OCI-LY1 (cell line): Measurements from ENCODE around the gene LPCAT2.

Source experiments
- H2AFZ ChIP-seq: fragments of 200-600 bp; sonication (generic), shearing (Covaris generic); 2 replicates; pipeline ENCODE4 v1.6.0; 2014; ENCODE audit warnings: antibody characterized with exemption, mild to moderate bottlenecking, low read length
- H3F3A ChIP-seq: fragments of 200-600 bp; sonication (generic), shearing (Covaris generic); 2 replicates; pipeline ENCODE4 v1.6.0; 2014; ENCODE audit warnings: mild to moderate bottlenecking, antibody characterized with exemption, low read length, moderate library complexity; ENCODE audit not compliant: insufficient read depth
- H3K27ac ChIP-seq: fragments of 200-600 bp; sonication (generic); 2 replicates; pipeline ENCODE4 v1.5.1; 2014; ENCODE audit warnings: low read length, mixed run types, mild to moderate bottlenecking, low read depth; ENCODE audit not compliant: poor library complexity, severe bottlenecking
- H3K27me3 ChIP-seq: fragments of 200-600 bp; sonication (generic); 2 replicates; pipeline ENCODE4 v1.6.0; 2014; ENCODE audit warnings: antibody characterized with exemption, mild to moderate bottlenecking, low read length, moderate library complexity; ENCODE audit not compliant: insufficient read depth
- H3K36me3 ChIP-seq: fragments of 200-600 bp; sonication (generic); 2 replicates; pipeline ENCODE4 v1.6.1; 2014; ENCODE audit warnings: mild to moderate bottlenecking, antibody characterized with exemption, low read length, moderate library complexity, mixed read lengths; ENCODE audit not compliant: insufficient read depth
- H3K4me1 ChIP-seq: fragments of 200-600 bp; sonication (generic); 2 replicates; pipeline ENCODE4 v1.5.1; 2014; ENCODE audit warnings: mild to moderate bottlenecking, low read length, moderate library complexity; ENCODE audit not compliant: insufficient read depth, severe bottlenecking
- H3K4me2 ChIP-seq: fragments of 200-600 bp; sonication (generic), shearing (Covaris generic); 2 replicates; pipeline ENCODE4 v1.6.1; 2014; ENCODE audit warnings: low read length
- H3K4me3 ChIP-seq: fragments of 200-600 bp; sonication (generic); 2 replicates; pipeline ENCODE4 v1.5.1; 2014; ENCODE audit warnings: low read length, low read depth, mild to moderate bottlenecking, mixed read lengths; ENCODE audit not compliant: poor library complexity, severe bottlenecking
- H3K79me2 ChIP-seq: fragments of 200-600 bp; shearing (Covaris generic); 2 replicates; pipeline ENCODE4 v1.6.1; 2016; ENCODE audit warnings: mixed run types, low read length, mixed read lengths; ENCODE audit not compliant: insufficient read depth
- H3K9ac ChIP-seq: fragments of 200-600 bp; sonication (generic), shearing (Covaris generic); 2 replicates; pipeline ENCODE4 v1.6.1; 2014; ENCODE audit warnings: mild to moderate bottlenecking, low read length, mixed read lengths
- H3K9me2 ChIP-seq: fragments of 200-600 bp; sonication (generic), shearing (Covaris generic); 2 replicates; pipeline ENCODE4 v1.6.1; 2014; ENCODE audit warnings: low read depth, mild to moderate bottlenecking, low read length, mixed read lengths
- H3K9me3 ChIP-seq: fragments of 200-600 bp; shearing (Covaris generic); 2 replicates; pipeline ENCODE4 v1.6.1; 2014; ENCODE audit warnings: low read length, mixed read lengths
- H4K20me1 ChIP-seq: fragments of 200-600 bp; sonication (generic), shearing (Covaris generic); 2 replicates; pipeline ENCODE4 v1.6.0; 2016; ENCODE audit warnings: mild to moderate bottlenecking, low read length; ENCODE audit not compliant: insufficient read depth
- EZH2 ChIP-seq: fragments of 200-600 bp; sonication (generic), shearing (Covaris generic); IDR thresholded peaks from 2 replicates; pipeline ENCODE4 v1.8.0; 2017; ENCODE audit warnings: borderline replicate concordance, mixed run types, mild to moderate bottlenecking, antibody characterized with exemption, low read length, moderate library complexity, mixed read lengths
- TF ChIP-seq, protein P1 (sequence below): fragments of 200-600 bp; sonication (generic), shearing (Covaris generic); IDR thresholded peaks from 2 replicates; pipeline ENCODE4 v1.5.1; 2017; ENCODE audit warnings: mild to moderate bottlenecking, antibody characterized with exemption, low read length, moderate library complexity, mixed read lengths

The LPCAT2 gene

DNA sequence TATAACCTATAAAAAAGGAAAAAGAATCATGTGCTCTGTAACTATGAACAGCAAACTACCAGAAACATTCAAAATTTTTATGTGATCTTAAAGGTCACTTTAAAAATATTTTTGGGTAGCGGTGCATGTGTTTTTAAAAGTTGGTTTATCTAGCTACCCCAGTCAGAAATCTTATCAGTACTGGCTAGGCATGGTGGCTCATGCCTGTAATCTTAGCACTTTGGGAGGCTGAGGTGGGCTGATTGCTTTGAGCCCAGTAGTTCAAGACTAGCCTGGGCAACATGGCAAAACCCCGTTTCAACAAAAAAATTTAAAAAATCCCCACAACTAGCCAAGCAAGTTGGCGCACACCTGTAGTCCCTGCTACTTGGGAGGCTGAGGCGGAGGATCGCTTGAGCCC lies 61.3 kb downstream of the LPCAT2 start:
- Histone ChIP-seq H4K20me1 (no peaks in the 10 kb centered on the region), H3K9me2 (no peaks in the 10 kb centered on the region), H3K4me2 (no peak overlapping the region), H2AFZ (no peak overlapping the region), H3K9ac (no peak overlapping the region), H3K27ac (no peak overlapping the region), H3K79me2 (no peaks in the 10 kb centered on the region), H3F3A (no peaks in the 10 kb centered on the region), H3K4me3 (no peak overlapping the region), H3K27me3 (no peaks in the 10 kb centered on the region), H3K36me3 (no peaks in the 10 kb centered on the region), H3K4me1 (no peaks in the 10 kb centered on the region), H3K9me3 (no peaks in the 10 kb centered on the region)
- TF ChIP-seq, protein P1, sequence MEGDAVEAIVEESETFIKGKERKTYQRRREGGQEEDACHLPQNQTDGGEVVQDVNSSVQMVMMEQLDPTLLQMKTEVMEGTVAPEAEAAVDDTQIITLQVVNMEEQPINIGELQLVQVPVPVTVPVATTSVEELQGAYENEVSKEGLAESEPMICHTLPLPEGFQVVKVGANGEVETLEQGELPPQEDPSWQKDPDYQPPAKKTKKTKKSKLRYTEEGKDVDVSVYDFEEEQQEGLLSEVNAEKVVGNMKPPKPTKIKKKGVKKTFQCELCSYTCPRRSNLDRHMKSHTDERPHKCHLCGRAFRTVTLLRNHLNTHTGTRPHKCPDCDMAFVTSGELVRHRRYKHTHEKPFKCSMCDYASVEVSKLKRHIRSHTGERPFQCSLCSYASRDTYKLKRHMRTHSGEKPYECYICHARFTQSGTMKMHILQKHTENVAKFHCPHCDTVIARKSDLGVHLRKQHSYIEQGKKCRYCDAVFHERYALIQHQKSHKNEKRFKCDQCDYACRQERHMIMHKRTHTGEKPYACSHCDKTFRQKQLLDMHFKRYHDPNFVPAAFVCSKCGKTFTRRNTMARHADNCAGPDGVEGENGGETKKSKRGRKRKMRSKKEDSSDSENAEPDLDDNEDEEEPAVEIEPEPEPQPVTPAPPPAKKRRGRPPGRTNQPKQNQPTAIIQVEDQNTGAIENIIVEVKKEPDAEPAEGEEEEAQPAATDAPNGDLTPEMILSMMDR, result no peak
- TF ChIP-seq EZH2, result no peak

DNA sequence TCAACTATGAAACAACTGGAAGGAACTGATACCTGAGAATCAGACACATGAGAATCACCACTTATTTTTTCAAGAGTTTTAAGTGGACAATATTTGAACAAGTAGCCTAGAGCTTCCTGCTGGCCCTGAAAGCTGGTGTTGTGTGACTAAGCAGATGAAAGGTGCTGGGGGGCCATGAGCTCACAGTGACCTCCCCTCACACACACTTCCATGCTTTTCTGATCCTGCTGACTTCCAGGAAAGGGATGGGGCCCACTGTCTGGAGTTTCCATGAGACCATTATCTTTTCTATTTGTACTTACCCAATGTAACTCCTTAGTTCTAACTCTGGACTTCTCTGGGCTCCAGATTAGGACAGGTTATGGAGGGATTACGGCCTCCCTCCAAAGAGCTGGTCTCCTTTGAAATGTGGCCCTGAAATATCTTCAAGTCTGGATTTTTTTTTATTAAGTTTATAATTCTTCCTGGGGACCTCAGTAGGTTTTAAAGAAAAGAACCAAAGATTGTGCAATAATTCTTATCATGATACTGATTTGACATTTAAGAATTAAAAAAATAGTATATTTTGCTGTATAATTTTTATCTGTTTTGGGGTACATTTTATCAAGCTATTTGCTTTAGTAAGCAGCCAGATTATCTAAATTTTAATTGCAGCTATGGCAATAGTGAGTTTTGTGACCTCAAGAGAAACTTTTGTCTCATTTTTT lies 62.5 kb downstream of the LPCAT2 start:
- Histone ChIP-seq H3K27me3 (no peaks in the 10 kb centered on the region), H3K9me2 (no peaks in the 10 kb centered on the region), H3K36me3 (no peaks in the 10 kb centered on the region), H3K4me3 (no peak overlapping the region), H2AFZ (no peak overlapping the region), H4K20me1 (no peaks in the 10 kb centered on the region), H3K9me3 (no peaks in the 10 kb centered on the region), H3K4me2 (no peak overlapping the region), H3K27ac (no peak overlapping the region), H3K79me2 (no peaks in the 10 kb centered on the region), H3K9ac (no peak overlapping the region), H3K4me1 (no peaks in the 10 kb centered on the region), H3F3A (no peaks in the 10 kb centered on the region)
- TF ChIP-seq EZH2, result no peak
- TF ChIP-seq, protein P1, result no peak

DNA sequence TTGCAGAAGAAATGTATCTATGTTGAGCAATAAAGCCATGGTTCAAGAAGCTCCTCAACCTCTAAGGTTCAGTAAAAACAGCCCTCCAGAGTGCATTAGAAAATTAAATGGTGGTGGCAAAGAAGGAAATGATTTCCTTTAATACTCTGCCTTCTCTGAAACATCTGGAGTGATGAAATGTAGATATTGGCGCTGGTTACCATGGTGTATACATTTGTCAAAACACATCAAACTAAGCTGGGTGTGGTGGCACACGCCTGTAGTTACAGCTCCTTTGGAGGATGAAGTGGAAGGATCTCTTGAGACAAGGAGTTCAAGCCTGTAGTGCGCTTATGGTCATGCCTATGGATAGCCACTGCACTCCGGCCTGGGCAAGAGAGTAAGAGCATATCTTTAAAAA lies 63.6 kb downstream of the LPCAT2 start:
- no peak overlapping the region for H3K27ac ChIP-seq
- H3F3A ChIP-seq, result no peaks in the 10 kb centered on the region
- no peak overlapping the region for H3K4me2 ChIP-seq
- H3K4me3 ChIP-seq, result no peak overlapping the region
- H4K20me1 ChIP-seq, result no peaks in the 10 kb centered on the region
- H3K9ac ChIP-seq, result no peak overlapping the region
- no peaks in the 10 kb centered on the region for H3K27me3 ChIP-seq
- H3K36me3 ChIP-seq, result no peaks in the 10 kb centered on the region
- H3K79me2 ChIP-seq, result no peaks in the 10 kb centered on the region
- H3K9me3 ChIP-seq, result no peaks in the 10 kb centered on the region
- H3K9me2 ChIP-seq, result no peaks in the 10 kb centered on the region
- H2AFZ ChIP-seq, result no peak overlapping the region
- TF ChIP-seq, protein P1, result no peak
- TF ChIP-seq EZH2, result no peak
- no peaks in the 10 kb centered on the region for H3K4me1 ChIP-seq
